Panc1 (cell line): ENCODE data around the gene TBKBP1. TPM values are rescaled to one million over a fixed set of nuclear protein-coding genes. Genes with fewer than 3 reads are reported as not detected.

ENCODE experiments used
- ATAC-seq: fragments of 200-7000 bp; cut with Tn5 transposase; 2 replicates; pipeline ENCODE4 v1.9.1; 2020; ENCODE audit warnings: mild to moderate bottlenecking, moderate library complexity
- BruUV-seq: library from RNA; stranded (reverse); fragments of 400-500 nt; replicated peaks from 2 replicates; lab custom pipeline; 2021; lab: Mats Ljungman, UMichigan
- CTCF ChIA-PET: fragments of 300-600 bp; sonication (Branson Sonifier 250); formaldehyde crosslinking; loops from one replicate; lab custom pipeline; 2022; ENCODE audit warnings: antibody characterized with exemption; lab: Charles Lee
- POLR2A ChIA-PET: fragments of 300-600 bp; sonication (Branson Sonifier 250); formaldehyde crosslinking; loops from one replicate; lab custom pipeline; 2022; ENCODE audit warnings: antibody characterized with exemption; lab: Charles Lee
- DNase-seq: peaks from one replicate; pipeline ENCODE4 v3.0.0-alpha.2; 2010; ENCODE audit warnings: low read depth, low spot score
- H3K27ac ChIP-seq: 2 replicates; pipeline ENCODE4 v1.5.1; 2011; ENCODE audit warnings: mild to moderate bottlenecking, low read length, inconsistent platforms
- H3K27me3 ChIP-seq: fragments of 200-500 bp; sonication (Bioruptor generic); 2 replicates; pipeline ENCODE4 v1.6.0; 2014; ENCODE audit warnings: low read length, inconsistent platforms; ENCODE audit not compliant: control insufficient read depth, insufficient read depth
- H3K36me3 ChIP-seq: fragments of 200-500 bp; sonication (Bioruptor generic); 2 replicates; pipeline ENCODE4 v1.5.1; 2014; ENCODE audit warnings: inconsistent platforms, mild to moderate bottlenecking, low read length, moderate library complexity; ENCODE audit not compliant: control insufficient read depth, insufficient read depth
- H3K4me1 ChIP-seq: 2 replicates; pipeline ENCODE4 v1.5.1; 2011; ENCODE audit warnings: inconsistent platforms, mild to moderate bottlenecking, low read length, moderate library complexity; ENCODE audit not compliant: control insufficient read depth, insufficient read depth
- H3K4me3 ChIP-seq, 2 experiments: 2 replicates each; pipeline ENCODE4 v1.5.1; 2011 to 2012; ENCODE audit warnings: low read depth in 2 of 2, low read length in 2 of 2, mild to moderate bottlenecking in 2 of 2, inconsistent platforms in 1 of 2, moderate library complexity in 1 of 2
- H3K9me3 ChIP-seq: fragments of 200-500 bp; sonication (Bioruptor generic); 2 replicates; pipeline ENCODE4 v1.5.1; 2014; ENCODE audit warnings: low read depth, mild to moderate bottlenecking, inconsistent platforms, low read length, moderate library complexity; ENCODE audit not compliant: control insufficient read depth, insufficient read depth
- CTCF ChIP-seq: fragments of 450-650 bp; IDR thresholded peaks from 2 replicates; pipeline ENCODE4 v1.5.1; 2017; ENCODE audit warnings: mild to moderate bottlenecking
- POLR2AphosphoS5 ChIP-seq: IDR thresholded peaks from 2 replicates; pipeline ENCODE4 v1.6.1; 2012; ENCODE audit warnings: mild to moderate bottlenecking, low read depth, low read length, moderate library complexity
- REST ChIP-seq, 2 experiments: IDR thresholded peaks; 2 replicates each; pipeline ENCODE4 v1.6.1; 2011 to 2012; ENCODE audit warnings: low read depth in 2 of 2, control low read depth in 1 of 2, low read length in 1 of 2, mild to moderate bottlenecking in 1 of 2, moderate library complexity in 1 of 2; ENCODE audit not compliant: insufficient read depth in 1 of 2
- SIN3A ChIP-seq: IDR thresholded peaks from 2 replicates; pipeline ENCODE4 v1.6.1; 2012; ENCODE audit warnings: low read depth, mild to moderate bottlenecking, low read length, moderate library complexity, borderline replicate concordance; ENCODE audit not compliant: insufficient read depth
- TCF7L2 ChIP-seq: IDR thresholded peaks from 2 replicates; pipeline ENCODE4 v1.6.1; 2011; ENCODE audit warnings: mild to moderate bottlenecking, low read depth, low read length, inconsistent platforms
- in situ Hi-C: cut with HindIII; loops from 2 replicates; pipeline ENCODE4 v1.10.0; 2016; ENCODE audit warnings: low sequenced_read_pairs, low pct_unique_long_range_greater_than_20kb
- intact Hi-C: fragments of 100-400 bp; cut with micrococcal nuclease; formaldehyde crosslinking; loops from one replicate; pipeline ENCODE4 v1.10.0; 2022; ENCODE audit not compliant: unreplicated experiment
- total RNA-seq: library from RNA; stranded (reverse); gene quantifications from one replicate; pipeline ENCODE4 v1.2.1, GENCODE V29; 2021; ENCODE audit not compliant: unreplicated experiment

The TBKBP1 gene
- total RNA-seq, 1 experiment from 2014 or later = 12.0 TPM

- Histone ChIP-seq H3K27me3 (no peaks in the 10 kb centered on the region), H3K4me1 (no peaks in the 10 kb centered on the region), H3K27ac (no peak overlapping the region), H3K4me3 (no peak overlapping the region), H3K9me3 (no peaks in the 10 kb centered on the region), H3K36me3 (peaks cover 78% of the 10 kb centered on the region)
- intact Hi-C loops (no loop called here), in situ Hi-C loops (no loop called here)
- ATAC-seq = no peak
- ChIA-PET POLR2A (interaction anchor here (0.6 kb wide), 1 partner anchor 20 kb away, joined by 3 read pairs; the partner anchor contains the start of gene KPNB1), CTCF (no interaction called here)
- TF ChIP-seq TCF7L2 = no peak
- no peak for TF ChIP-seq REST (IDR thresholded peaks at IDR 0.05; ENCODE audit: insufficient read depth in 1 of 2, low read depth in 2 of 2, low read length in 1 of 2)
- TF ChIP-seq SIN3A = no peak
- no peak for TF ChIP-seq CTCF
- TF ChIP-seq POLR2AphosphoS5 = no peak; the same call in 1 of the 2 replicates
- BruUV-seq = no TSS peak
- DNase-seq = no peak
Observed at GRCh38 chr17:47669081-47669480, 24.9 kb upstream of the TBKBP1 start.

GRCh38 chr17:47670064-47670463, 23.9 kb upstream of the TBKBP1 start:
- H3K4me3 ChIP-seq = no peak overlapping the region
- H3K36me3 ChIP-seq = peaks cover 77% of the 10 kb centered on the region
- no peak overlapping the region; the same call in 1 of the 2 replicates for H3K27ac ChIP-seq
- H3K9me3 ChIP-seq = no peaks in the 10 kb centered on the region
- CTCF ChIA-PET = no interaction called here
- POLR2A ChIA-PET = interaction anchor here (1.4 kb wide), 1 partner anchor 19 kb away, joined by 6 read pairs; no protein-coding TSS in a partner anchor
- TF ChIP-seq TCF7L2 (no peak), POLR2AphosphoS5 (no peak), CTCF (no peak), REST (IDR thresholded peaks at IDR 0.05; ENCODE audit: insufficient read depth in 1 of 2, low read depth in 2 of 2, low read length in 1 of 2) (no peak), SIN3A (no peak)
- H3K27me3 ChIP-seq = no peaks in the 10 kb centered on the region
- in situ Hi-C loops (no loop called here), intact Hi-C loops (no loop called here)
- H3K4me1 ChIP-seq = no peaks in the 10 kb centered on the region
- ATAC-seq (no peak), DNase-seq (no peak)
- BruUV-seq = no TSS peak
